Esophagus (tissue), 2 donors: ENCODE results near the gene ZNF783. TPM values are rescaled to one million over a fixed set of nuclear protein-coding genes. Genes with fewer than 3 reads are reported as not detected.

Experiments
- H3K27ac ChIP-seq, 2 donors: one replicate each; pipeline ENCODE4 v1.5.1; 2013; ENCODE audit warnings: low read depth in 2 of 2, mild to moderate bottlenecking in 2 of 2, inconsistent platforms in 1 of 2, low read length in 1 of 2, moderate library complexity in 1 of 2
- H3K27me3 ChIP-seq, 2 donors: one replicate each; pipeline ENCODE4 v1.6.1; 2013; ENCODE audit warnings: low read length in 2 of 2, control low read depth in 1 of 2, mild to moderate bottlenecking in 1 of 2; ENCODE audit not compliant: insufficient read depth in 2 of 2, control insufficient read depth in 1 of 2
- H3K36me3 ChIP-seq, 2 donors: one replicate each; pipeline ENCODE4 v1.6.1; 2013; ENCODE audit warnings: low read length in 1 of 2; ENCODE audit not compliant: control insufficient read depth in 2 of 2, insufficient read depth in 2 of 2
- H3K4me1 ChIP-seq, 2 donors: one replicate each; pipeline ENCODE4 v1.6.1; 2013; ENCODE audit warnings: low read length in 1 of 2; ENCODE audit not compliant: control insufficient read depth in 2 of 2, insufficient read depth in 2 of 2
- H3K4me3 ChIP-seq, 2 donors: one replicate each; pipeline ENCODE4 v1.5.1; 2013; ENCODE audit warnings: low read length in 2 of 2, mild to moderate bottlenecking in 2 of 2, low read depth in 1 of 2, moderate library complexity in 1 of 2
- H3K9me3 ChIP-seq, 2 donors: one replicate each; pipeline ENCODE4 v1.6.1; 2013; ENCODE audit warnings: mild to moderate bottlenecking in 2 of 2, low read depth in 1 of 2, low read length in 1 of 2, moderate library complexity in 1 of 2; ENCODE audit not compliant: control insufficient read depth in 2 of 2, insufficient read depth in 1 of 2
- WGBS, 2 donors: extraction: QIAGEN DNeasy Blood & Tissue Kit; methylation state at CpG; one replicate each; pipeline ENCODE4 v1.1.7; 2013; 5-methylcytosine and 5-hydroxymethylcytosine counted together
- polyA plus RNA-seq, 2 donors: library from polyadenylated mRNA; stranded (reverse); fragments of 200-250 nt; gene quantifications; one replicate each; pipeline ENCODE4 v1.2.3, GENCODE V29; 2013
- donor health status: healthy with polysubstance abuse.
- donor health status: Bipolar disorder and iron deficiency.

ZNF783 gene
- polyA plus RNA-seq, 2 donors = 4.2 to 7.9 TPM

GRCh38 chr7:149293946-149294633 lies 32.1 kb downstream of the ZNF783 start:
- no peaks in the 10 kb centered on the region for H3K27me3 ChIP-seq
- H3K27ac ChIP-seq = no peak overlapping the region
- no peak overlapping the region for H3K4me3 ChIP-seq
- peaks cover 0 to 3% of the 10 kb centered on the region in 2 donors for H3K4me1 ChIP-seq
- H3K9me3 ChIP-seq = peaks cover 0 to 2% of the 10 kb centered on the region in 2 donors
- WGBS, 2 donors = 89 to 93% methylated on average over 15 of the region's 15 CpGs
- peaks cover 0 to 23% of the 10 kb centered on the region in 2 donors for H3K36me3 ChIP-seq

GRCh38 chr7:149294634-149295480 lies 32.9 kb downstream of the ZNF783 start:
- Histone ChIP-seq H3K4me1 (no peaks in the 10 kb centered on the region), H3K9me3 (peaks cover 0 to 2% of the 10 kb centered on the region in 2 donors), H3K4me3 (no peak overlapping the region), H3K36me3 (peaks cover 0 to 23% of the 10 kb centered on the region in 2 donors), H3K27ac (no peak overlapping the region), H3K27me3 (no peaks in the 10 kb centered on the region)
- WGBS, 2 donors = 97% methylated on average over 54 to 55 of the region's 55 CpGs

- no peak overlapping the region for H3K4me3 ChIP-seq
- 96 to 97% methylated on average over 6 of the region's 6 CpGs for WGBS, 2 donors
- no peak overlapping the region for H3K27ac ChIP-seq
- H3K9me3 ChIP-seq = peaks cover 0 to 2% of the 10 kb centered on the region in 2 donors
- H3K4me1 ChIP-seq = no peaks in the 10 kb centered on the region
- H3K27me3 ChIP-seq = no peaks in the 10 kb centered on the region
- H3K36me3 ChIP-seq = peaks cover 0 to 23% of the 10 kb centered on the region in 2 donors
These were observed 33.5 kb downstream of the ZNF783 start for GRCh38 chr7:149295481-149295850.

- WGBS, 2 donors = 85 to 96% methylated on average over 4 of the region's 4 CpGs
These were observed 34.4 kb downstream of the ZNF783 start for GRCh38 chr7:149296368-149296767.

GRCh38 chr7:149297034-149297755 lies 35.2 kb downstream of the ZNF783 start:
- WGBS, 2 donors = 70 to 82% methylated on average over 5 of the region's 5 CpGs
- Histone ChIP-seq H3K27ac (no peak overlapping the region), H3K9me3 (peaks cover 0 to 2% of the 10 kb centered on the region in 2 donors), H3K27me3 (no peaks in the 10 kb centered on the region), H3K4me1 (no peaks in the 10 kb centered on the region), H3K36me3 (peaks cover 0 to 20% of the 10 kb centered on the region in 2 donors), H3K4me3 (no peak overlapping the region)

More at GRCh38 chr7:149296368-149296767, 34.4 kb downstream of the ZNF783 start:
- no peak overlapping the region for H3K4me3 ChIP-seq
- no peaks in the 10 kb centered on the region for H3K27me3 ChIP-seq
- H3K4me1 ChIP-seq = no peaks in the 10 kb centered on the region
- peaks cover 0 to 20% of the 10 kb centered on the region in 2 donors for H3K36me3 ChIP-seq
- H3K9me3 ChIP-seq = peaks cover 0 to 2% of the 10 kb centered on the region in 2 donors
- H3K27ac ChIP-seq = no peak overlapping the region

- no peaks in the 10 kb centered on the region for H3K36me3 ChIP-seq
These were observed 38.8 kb downstream of the ZNF783 start for GRCh38 chr7:149300620-149301285.

GRCh38 chr7:149302222-149302621 lies 40.2 kb downstream of the ZNF783 start:
- Histone ChIP-seq H3K36me3 (no peaks in the 10 kb centered on the region), H3K9me3 (no peaks in the 10 kb centered on the region), H3K27ac (no peak overlapping the region), H3K27me3 (no peaks in the 10 kb centered on the region), H3K4me3 (no peak overlapping the region), H3K4me1 (no peaks in the 10 kb centered on the region)
- WGBS, 2 donors = 91 to 92% methylated on average over 12 of the region's 12 CpGs

More at GRCh38 chr7:149300620-149301285, 38.8 kb downstream of the ZNF783 start:
- H3K9me3 ChIP-seq = no peaks in the 10 kb centered on the region
- no peaks in the 10 kb centered on the region for H3K27me3 ChIP-seq
- no peak overlapping the region for H3K4me3 ChIP-seq
- H3K27ac ChIP-seq = no peak overlapping the region
- WGBS, 2 donors = 56 to 59% methylated on average over 8 of the region's 8 CpGs
- H3K4me1 ChIP-seq = no peaks in the 10 kb centered on the region

GRCh38 chr7:149302865-149303264 lies 40.9 kb downstream of the ZNF783 start:
- Histone ChIP-seq H3K4me1 (no peaks in the 10 kb centered on the region), H3K4me3 (no peak overlapping the region), H3K9me3 (no peaks in the 10 kb centered on the region), H3K27ac (no peak overlapping the region), H3K36me3 (no peaks in the 10 kb centered on the region), H3K27me3 (no peaks in the 10 kb centered on the region)
- 67 to 81% methylated on average over 2 of the region's 2 CpGs for WGBS, 2 donors

- Histone ChIP-seq H3K27me3 (no peaks in the 10 kb centered on the region), H3K4me1 (no peaks in the 10 kb centered on the region), H3K27ac (no peak overlapping the region), H3K4me3 (no peak overlapping the region), H3K9me3 (no peaks in the 10 kb centered on the region), H3K36me3 (no peaks in the 10 kb centered on the region)
- 83 to 88% methylated on average over 7 of the region's 7 CpGs for WGBS, 2 donors
These were observed 42.0 kb downstream of the ZNF783 start for GRCh38 chr7:149304006-149304405.
